Measurements from ENCODE around the gene MYOZ2. TPM values are rescaled to one million over a fixed set of nuclear protein-coding genes. Genes with fewer than 3 reads are reported as not detected.

MYOZ2 gene
- total RNA-seq (2022; extraction: Qiagen RNA extraction; ENCODE audit: low read depth): not detected in 5 replicates

GRCh38 chr4:119135721-119136121 lies at the start of gene MYOZ2:
Gene MYOZ2 (plus strand): TSS chr4:119135832. CDS start chr4:119136526, 694 bp downstream.

GRCh38 chr4:119212234-119212963 lies 76.8 kb downstream of the MYOZ2 start, which contains the start of gene USP53:
Gene USP53 (plus strand): TSS chr4:119212713. CDS start chr4:119239760, 27,047 bp downstream.

Other genes starting within 250 kb of the MYOZ2 start
- 0.96 to 1.5 TPM (median 1.2 TPM) in 5 replicates for gene SYNPO2, start 247.0 kb upstream of the MYOZ2 start, total RNA-seq (2022; extraction: Qiagen RNA extraction; ENCODE audit: low read depth)
- 4.1 to 11.9 TPM (median 10.0 TPM) in 5 replicates for gene USP53, start 76.9 kb downstream of the MYOZ2 start, total RNA-seq (2022; extraction: Qiagen RNA extraction; ENCODE audit: low read depth)
- not detected in 5 replicates for gene FABP2, start 186.3 kb downstream of the MYOZ2 start, total RNA-seq (2022; extraction: Qiagen RNA extraction; ENCODE audit: low read depth)

All from A549 treated with RU486 at 1 μM for 4 hours (cell line).